ENCODE results near the gene ACVR2B. TPM values are rescaled to one million over a fixed set of nuclear protein-coding genes. Genes with fewer than 3 reads are reported as not detected.

The ACVR2B gene
- total and polyA plus RNA-seq, 2 donors, result 1.4 to 11.7 TPM

GRCh38 chr3:38538773-38539353, 85.2 kb downstream of the ACVR2B start:
- 63% methylated on average over 8 of the region's 8 CpGs for WGBS
- DNase-seq (ENCODE audit: extremely low spot score), result no peak
- Histone ChIP-seq H3K4me1 (ENCODE audit: insufficient read depth) (no peaks in the 10 kb centered on the region), H3K27ac (ENCODE audit: low read depth) (no peak overlapping the region), H3K36me3 (ENCODE audit: insufficient read depth) (no peaks in the 10 kb centered on the region), H3K4me3 (ENCODE audit: low read depth, low read length) (no peak overlapping the region)

- Histone ChIP-seq H3K27ac (ENCODE audit: low read depth) (no peak overlapping the region), H3K4me3 (ENCODE audit: low read depth, low read length) (no peak overlapping the region), H3K4me1 (ENCODE audit: insufficient read depth) (no peaks in the 10 kb centered on the region), H3K36me3 (ENCODE audit: insufficient read depth) (no peaks in the 10 kb centered on the region)
- DNase-seq (ENCODE audit: extremely low spot score), result no peak
- 60% methylated on average over 9 of the region's 9 CpGs for WGBS
Observed at GRCh38 chr3:38541806-38542205, 88.1 kb downstream of the ACVR2B start.

Small RNAs within 50 kb of the gene (small RNA-seq; reads per million reads assigned to genes)
- gene RF00019, result not detected

Other genes with a start within 250 kb of the ACVR2B start
- gene SLC22A13, start 188.1 kb upstream of the ACVR2B start, total RNA-seq, result 0.58 TPM
- gene SLC22A13, start 188.1 kb upstream of the ACVR2B start, polyA plus RNA-seq, result not detected
- gene SLC22A14, start 171.6 kb upstream of the ACVR2B start, total RNA-seq, result 0.16 TPM
- 0.09 TPM for gene SLC22A14, start 171.6 kb upstream of the ACVR2B start, polyA plus RNA-seq
- 8.1 TPM for gene XYLB, start 107.1 kb upstream of the ACVR2B start, total RNA-seq
- 2.2 TPM for gene XYLB, start 107.1 kb upstream of the ACVR2B start, polyA plus RNA-seq
- gene EXOG, start 42.5 kb downstream of the ACVR2B start, total RNA-seq, result 21.9 TPM
- 22.0 TPM for gene EXOG, start 42.5 kb downstream of the ACVR2B start, polyA plus RNA-seq
- gene SCN5A, start 195.8 kb downstream of the ACVR2B start, total RNA-seq, result 3.1 TPM
- 1.1 TPM for gene SCN5A, start 195.8 kb downstream of the ACVR2B start, polyA plus RNA-seq

Measured in urinary bladder (tissue), 4 donors.